DND-41 (cell line): Measurements from ENCODE around the gene ENPP6.

Experiments used
- CTCF ChIP-seq: IDR thresholded peaks from 2 replicates; pipeline ENCODE4 v1.5.1; 2012; ENCODE audit warnings: borderline replicate concordance, low read length, moderate library complexity, mild to moderate bottlenecking; ENCODE audit not compliant: poor library complexity, severe bottlenecking; ENCODE audit errors: extremely low read depth
- EZH2 ChIP-seq: IDR thresholded peaks from 3 replicates; pipeline ENCODE4 v1.6.1; 2012; ENCODE audit warnings: borderline replicate concordance, low read depth, mild to moderate bottlenecking, moderate library complexity, low read length, inconsistent platforms; ENCODE audit not compliant: severe bottlenecking

- TF ChIP-seq CTCF, result no peak
- TF ChIP-seq EZH2, result no peak
These were observed 30.5 kb upstream of the ENPP6 start for GRCh38 chr4:184248216-184248615.
